ENCODE measurements around the gene PLXNB3.

The PLXNB3 gene

DNA sequence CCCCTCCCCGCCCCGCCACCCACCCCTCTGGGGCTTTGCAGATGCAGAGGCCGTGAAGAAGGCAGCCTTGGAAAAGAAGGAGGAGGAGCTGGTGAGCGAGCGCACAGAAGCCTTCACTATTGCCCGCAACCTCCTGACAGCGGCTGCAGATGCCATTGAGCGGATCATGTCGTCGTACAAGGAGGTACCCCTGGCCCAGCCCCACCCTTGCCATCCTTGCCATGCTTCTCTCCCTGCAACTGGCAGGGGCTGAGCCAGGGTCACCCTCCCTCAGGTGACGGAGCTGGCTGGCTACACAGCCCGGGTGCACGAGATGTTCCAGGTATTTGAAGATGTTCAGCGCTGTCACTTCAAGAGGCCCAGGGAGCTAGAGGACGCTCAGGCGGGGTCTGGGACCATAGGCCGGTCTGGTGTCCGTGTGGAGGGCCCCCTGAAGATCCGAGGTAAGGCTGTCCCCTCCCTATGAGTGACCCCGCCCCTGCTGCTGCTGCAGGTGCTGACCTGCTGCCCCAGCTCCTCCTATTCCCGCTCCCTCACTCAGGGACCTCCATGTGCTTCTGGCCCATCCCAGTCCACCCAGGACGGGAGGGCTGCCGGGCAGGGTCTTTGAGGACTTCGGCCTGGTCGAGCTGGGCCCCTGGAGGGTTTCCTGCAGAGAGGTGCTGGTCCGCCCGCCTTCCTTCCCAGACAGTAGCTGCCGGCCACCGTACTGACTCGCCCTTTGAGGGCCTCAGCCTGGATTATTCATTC lies 27.8 kb upstream of the PLXNB3 start:
- TF ChIP-seq, protein P1, sequence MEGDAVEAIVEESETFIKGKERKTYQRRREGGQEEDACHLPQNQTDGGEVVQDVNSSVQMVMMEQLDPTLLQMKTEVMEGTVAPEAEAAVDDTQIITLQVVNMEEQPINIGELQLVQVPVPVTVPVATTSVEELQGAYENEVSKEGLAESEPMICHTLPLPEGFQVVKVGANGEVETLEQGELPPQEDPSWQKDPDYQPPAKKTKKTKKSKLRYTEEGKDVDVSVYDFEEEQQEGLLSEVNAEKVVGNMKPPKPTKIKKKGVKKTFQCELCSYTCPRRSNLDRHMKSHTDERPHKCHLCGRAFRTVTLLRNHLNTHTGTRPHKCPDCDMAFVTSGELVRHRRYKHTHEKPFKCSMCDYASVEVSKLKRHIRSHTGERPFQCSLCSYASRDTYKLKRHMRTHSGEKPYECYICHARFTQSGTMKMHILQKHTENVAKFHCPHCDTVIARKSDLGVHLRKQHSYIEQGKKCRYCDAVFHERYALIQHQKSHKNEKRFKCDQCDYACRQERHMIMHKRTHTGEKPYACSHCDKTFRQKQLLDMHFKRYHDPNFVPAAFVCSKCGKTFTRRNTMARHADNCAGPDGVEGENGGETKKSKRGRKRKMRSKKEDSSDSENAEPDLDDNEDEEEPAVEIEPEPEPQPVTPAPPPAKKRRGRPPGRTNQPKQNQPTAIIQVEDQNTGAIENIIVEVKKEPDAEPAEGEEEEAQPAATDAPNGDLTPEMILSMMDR (conservative IDR thresholded peaks at IDR 0.05; ENCODE audit: low read depth, low read length) = no peak
- H3K4me1 ChIP-seq (ENCODE audit: low read depth, poor library complexity, severe bottlenecking) = peaks cover 3% of the 10 kb centered on the region

DNA sequence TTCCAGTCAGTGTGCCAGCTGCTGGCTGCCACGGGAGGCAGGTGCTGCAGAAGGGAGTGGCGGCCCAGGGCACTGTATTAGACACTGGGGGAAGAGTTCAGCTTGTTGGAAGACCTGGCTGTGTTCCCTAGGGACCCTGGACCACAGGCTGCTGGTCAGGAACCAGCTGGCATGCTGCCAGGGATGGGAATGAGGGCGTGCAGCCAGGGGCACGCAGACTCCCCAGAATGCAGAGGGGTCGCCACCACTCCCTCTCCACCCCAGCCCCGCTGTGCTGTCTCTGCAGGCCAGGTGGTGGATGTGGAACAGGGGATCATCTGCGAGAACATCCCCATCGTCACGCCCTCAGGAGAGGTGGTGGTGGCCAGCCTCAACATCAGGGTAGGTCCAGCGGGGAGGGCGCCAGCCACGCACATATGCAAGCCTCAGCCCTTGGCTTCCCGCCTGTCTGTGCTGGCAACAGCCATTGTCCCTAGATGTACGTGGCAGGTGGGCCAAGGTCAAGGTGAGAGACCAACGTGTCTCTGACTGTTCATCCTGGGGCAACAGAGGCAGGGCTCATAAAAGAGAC lies 27.1 kb upstream of the PLXNB3 start:
- TF ChIP-seq, protein P1 (conservative IDR thresholded peaks at IDR 0.05; ENCODE audit: low read depth, low read length) = no peak
- no peak overlapping the region for H2AFZ ChIP-seq (ENCODE audit: low read depth)
- H4K20me1 ChIP-seq (ENCODE audit: insufficient read depth) = no peaks in the 10 kb centered on the region
- no peaks in the 10 kb centered on the region for H3K36me3 ChIP-seq (ENCODE audit: insufficient read depth)
- no peak overlapping the region for H3K4me3 ChIP-seq (IDR thresholded peaks at IDR 0.05; ENCODE audit: insufficient read depth, low read depth, low read length)
- no peaks in the 10 kb centered on the region for H3K4me1 ChIP-seq (ENCODE audit: low read depth, poor library complexity, severe bottlenecking)
- H3K27me3 ChIP-seq (ENCODE audit: insufficient read depth, low read depth) = no peaks in the 10 kb centered on the region
- H3K27ac ChIP-seq = no peak overlapping the region
- no peaks in the 10 kb centered on the region for H3K79me2 ChIP-seq (ENCODE audit: insufficient read depth, low read depth)
- no peak overlapping the region for H3K9ac ChIP-seq
- H3K4me2 ChIP-seq = no peak overlapping the region

More for the DNA sequence above, 27.8 kb upstream of the PLXNB3 start:
- Histone ChIP-seq H3K4me2 (no peak overlapping the region), H3K9ac (no peak overlapping the region), H3K27me3 (ENCODE audit: insufficient read depth, low read depth) (no peaks in the 10 kb centered on the region), H4K20me1 (ENCODE audit: insufficient read depth) (no peaks in the 10 kb centered on the region), H3K4me3 (IDR thresholded peaks at IDR 0.05; ENCODE audit: insufficient read depth, low read depth, low read length) (no peak overlapping the region), H3K27ac (no peak overlapping the region), H3K79me2 (ENCODE audit: insufficient read depth, low read depth) (no peaks in the 10 kb centered on the region), H3K36me3 (ENCODE audit: insufficient read depth) (no peaks in the 10 kb centered on the region), H2AFZ (ENCODE audit: low read depth) (no peak overlapping the region)

DNA sequence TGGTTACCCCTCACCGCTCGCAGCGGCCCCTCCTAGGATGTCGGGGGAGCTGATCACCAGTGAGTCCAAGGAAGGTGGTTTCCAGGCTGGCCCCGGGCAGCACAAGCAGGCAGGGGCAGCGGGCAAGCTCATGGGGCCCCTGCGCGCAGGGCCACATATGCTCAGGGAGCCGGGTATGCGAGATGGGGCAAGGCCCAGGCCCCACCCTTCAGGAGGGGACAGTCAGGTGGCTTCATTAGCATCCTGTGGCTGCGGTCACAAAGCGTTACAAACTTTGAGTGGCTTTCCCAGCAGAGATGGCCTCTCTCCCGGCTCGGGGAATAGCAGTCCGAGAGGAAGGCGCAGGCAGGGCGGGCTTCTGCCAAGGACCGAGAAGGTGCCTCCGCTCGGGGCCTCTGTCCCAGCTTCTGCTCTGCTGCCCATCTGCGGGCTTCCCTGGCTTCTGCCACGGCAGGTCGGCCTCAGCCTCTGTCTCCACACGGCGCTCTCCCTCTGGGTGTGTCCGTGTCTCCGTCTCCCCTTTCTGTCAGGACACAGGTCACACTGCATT lies 25.9 kb upstream of the PLXNB3 start:
- Histone ChIP-seq H3K27me3 (ENCODE audit: insufficient read depth, low read depth) (no peaks in the 10 kb centered on the region), H3K27ac (no peak overlapping the region)

DNA sequence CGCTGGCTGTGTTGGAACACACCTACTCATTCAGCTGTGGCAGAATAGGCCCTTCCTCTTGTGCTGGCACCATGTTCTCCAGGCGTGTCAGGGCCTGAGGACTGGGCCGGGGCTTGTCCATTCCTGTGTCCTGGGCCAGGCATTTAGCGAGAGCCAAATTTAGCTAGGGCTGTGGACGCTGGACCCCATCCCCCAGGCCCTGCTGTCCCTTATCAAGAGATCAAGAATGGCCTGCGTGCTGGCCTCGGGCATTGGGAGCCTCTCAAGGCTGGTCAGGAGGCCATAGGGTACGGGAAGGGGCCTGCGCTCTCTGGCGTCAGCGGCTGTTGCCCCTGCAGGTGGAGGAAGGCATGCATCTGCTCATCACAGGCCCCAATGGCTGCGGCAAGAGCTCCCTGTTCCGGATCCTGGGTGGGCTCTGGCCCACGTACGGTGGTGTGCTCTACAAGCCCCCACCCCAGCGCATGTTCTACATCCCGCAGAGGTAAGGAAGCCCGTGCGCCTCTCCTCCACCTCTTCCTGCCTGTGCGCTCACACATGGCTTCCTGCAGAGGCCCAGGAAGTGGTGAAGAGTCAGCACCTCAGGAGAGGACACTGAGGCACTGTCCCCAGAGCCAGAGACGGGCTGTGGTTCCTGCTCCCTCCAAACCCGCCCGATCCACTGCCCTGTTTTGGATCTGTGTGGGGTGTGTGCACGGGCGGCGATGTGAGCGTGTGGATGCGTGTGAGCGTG lies 24.1 kb upstream of the PLXNB3 start:
- H2AFZ ChIP-seq (ENCODE audit: low read depth) = no peak overlapping the region
- no peak overlapping the region for H3K4me2 ChIP-seq
- H3K27ac ChIP-seq = no peak overlapping the region
- H3K27me3 ChIP-seq (ENCODE audit: insufficient read depth, low read depth) = no peaks in the 10 kb centered on the region
- no peaks in the 10 kb centered on the region for H3K4me1 ChIP-seq (ENCODE audit: low read depth, poor library complexity, severe bottlenecking)
- H4K20me1 ChIP-seq (ENCODE audit: insufficient read depth) = no peaks in the 10 kb centered on the region
- TF ChIP-seq, protein P1 (conservative IDR thresholded peaks at IDR 0.05; ENCODE audit: low read depth, low read length) = no peak
- H3K4me3 ChIP-seq (IDR thresholded peaks at IDR 0.05; ENCODE audit: insufficient read depth, low read depth, low read length) = no peak overlapping the region
- H3K9ac ChIP-seq = no peak overlapping the region
- H3K36me3 ChIP-seq (ENCODE audit: insufficient read depth) = no peaks in the 10 kb centered on the region
- no peaks in the 10 kb centered on the region for H3K79me2 ChIP-seq (ENCODE audit: insufficient read depth, low read depth)

More for the DNA sequence above, 25.9 kb upstream of the PLXNB3 start:
- TF ChIP-seq, protein P1 (conservative IDR thresholded peaks at IDR 0.05; ENCODE audit: low read depth, low read length) = no peak
- no peak overlapping the region for H3K4me3 ChIP-seq (IDR thresholded peaks at IDR 0.05; ENCODE audit: insufficient read depth, low read depth, low read length)
- H3K79me2 ChIP-seq (ENCODE audit: insufficient read depth, low read depth) = no peaks in the 10 kb centered on the region
- no peak overlapping the region for H3K4me2 ChIP-seq
- no peaks in the 10 kb centered on the region for H3K36me3 ChIP-seq (ENCODE audit: insufficient read depth)
- no peaks in the 10 kb centered on the region for H3K4me1 ChIP-seq (ENCODE audit: low read depth, poor library complexity, severe bottlenecking)
- no peaks in the 10 kb centered on the region for H4K20me1 ChIP-seq (ENCODE audit: insufficient read depth)
- no peak overlapping the region for H3K9ac ChIP-seq
- H2AFZ ChIP-seq (ENCODE audit: low read depth) = no peak overlapping the region
